A673 (cell line): ENCODE results near the gene MYPN. TPM values are rescaled to one million over a fixed set of nuclear protein-coding genes. Genes with fewer than 3 reads are reported as not detected.

Source experiments
- BruUV-seq: library from RNA; stranded (reverse); fragments of 400-500 nt; replicated peaks from 2 replicates; lab custom pipeline; 2021; lab: Mats Ljungman, UMichigan
- CTCF ChIA-PET: fragments of 300-600 bp; sonication (Branson Sonifier 250); formaldehyde crosslinking; loops from one replicate; lab custom pipeline; 2022; ENCODE audit warnings: antibody characterized with exemption; lab: Charles Lee
- POLR2A ChIA-PET: fragments of 300-600 bp; sonication (Branson Sonifier 250); formaldehyde crosslinking; loops from one replicate; lab custom pipeline; 2022; ENCODE audit warnings: antibody characterized with exemption; ENCODE audit not compliant: low non-redundant PET; lab: Charles Lee
- DNase-seq: peaks from one replicate; pipeline ENCODE4 v3.0.0-alpha.2; 2015; ENCODE audit warnings: low spot score
- H3K27ac ChIP-seq: fragments of 200-600 bp; sonication (generic); 2 replicates; pipeline ENCODE4 v1.5.1; 2016; ENCODE audit warnings: mixed run types, low read depth, mild to moderate bottlenecking, mixed read lengths, antibody characterized with exemption, low read length; ENCODE audit not compliant: poor library complexity, severe bottlenecking
- H3K27me3 ChIP-seq: fragments of 200-600 bp; sonication (generic); replicated peaks from 2 replicates; pipeline ENCODE4 v1.6.1; 2017; ENCODE audit warnings: mixed run types, low read depth, mild to moderate bottlenecking, mixed read lengths, antibody characterized with exemption, low read length; ENCODE audit not compliant: insufficient read depth, poor library complexity
- H3K36me3 ChIP-seq: fragments of 200-600 bp; sonication (generic); 2 replicates; pipeline ENCODE4 v1.6.1; 2016; ENCODE audit warnings: mixed run types, mild to moderate bottlenecking, mixed read lengths, antibody characterized with exemption, low read length; ENCODE audit not compliant: insufficient read depth, poor library complexity, severe bottlenecking
- H3K4me1 ChIP-seq: fragments of 200-600 bp; sonication (generic); 2 replicates; pipeline ENCODE4 v1.6.1; 2017; ENCODE audit warnings: mixed run types, mild to moderate bottlenecking, mixed read lengths, antibody characterized with exemption, low read length; ENCODE audit not compliant: insufficient read depth, poor library complexity, severe bottlenecking
- H3K4me3 ChIP-seq: fragments of 200-600 bp; sonication (generic); 2 replicates; pipeline ENCODE4 v1.5.1; 2016; ENCODE audit warnings: low read depth, mixed run types, mild to moderate bottlenecking, mixed read lengths, low read length; ENCODE audit not compliant: poor library complexity, severe bottlenecking
- H3K9me3 ChIP-seq: fragments of 200-600 bp; sonication (generic); 2 replicates; pipeline ENCODE4 v1.6.1; 2016; ENCODE audit warnings: mixed run types, low read depth, mild to moderate bottlenecking, mixed read lengths, antibody characterized with exemption, low read length; ENCODE audit not compliant: poor library complexity, severe bottlenecking
- EZH2 ChIP-seq: fragments of 200-600 bp; sonication (generic); IDR thresholded peaks from 2 replicates; pipeline ENCODE4 v1.6.1; 2017; ENCODE audit warnings: borderline replicate concordance, low read depth, mild to moderate bottlenecking, mixed read lengths, antibody characterized with exemption, low read length; ENCODE audit not compliant: poor library complexity, severe bottlenecking
- intact Hi-C: fragments of 100-400 bp; cut with micrococcal nuclease; formaldehyde crosslinking; loops from one replicate; pipeline ENCODE4 v1.10.0; 2022; ENCODE audit not compliant: unreplicated experiment
- total RNA-seq: library from RNA; stranded (reverse); gene quantifications from 2 replicates; pipeline ENCODE4 v1.2.3, GENCODE V29; 2021
- TF ChIP-seq, protein P1 (sequence below): fragments of 300-800, 200-600 bp; sonication (generic); conservative IDR thresholded peaks from 2 replicates; pipeline ENCODE4 v1.5.1; 2017; ENCODE audit warnings: low read depth, mild to moderate bottlenecking, antibody characterized with exemption, low read length, moderate library complexity, mixed read lengths

MYPN gene
- total RNA-seq, 1 experiment from 2014 or later, result 1.7 TPM

GRCh38 chr10:68208424-68209042 is 99.2 kb downstream of the MYPN start:
- no peak overlapping the region for H3K4me3 ChIP-seq
- BruUV-seq, result no TSS peak
- H3K4me1 ChIP-seq, result peaks cover 7% of the 10 kb centered on the region
- TF ChIP-seq, protein P1, sequence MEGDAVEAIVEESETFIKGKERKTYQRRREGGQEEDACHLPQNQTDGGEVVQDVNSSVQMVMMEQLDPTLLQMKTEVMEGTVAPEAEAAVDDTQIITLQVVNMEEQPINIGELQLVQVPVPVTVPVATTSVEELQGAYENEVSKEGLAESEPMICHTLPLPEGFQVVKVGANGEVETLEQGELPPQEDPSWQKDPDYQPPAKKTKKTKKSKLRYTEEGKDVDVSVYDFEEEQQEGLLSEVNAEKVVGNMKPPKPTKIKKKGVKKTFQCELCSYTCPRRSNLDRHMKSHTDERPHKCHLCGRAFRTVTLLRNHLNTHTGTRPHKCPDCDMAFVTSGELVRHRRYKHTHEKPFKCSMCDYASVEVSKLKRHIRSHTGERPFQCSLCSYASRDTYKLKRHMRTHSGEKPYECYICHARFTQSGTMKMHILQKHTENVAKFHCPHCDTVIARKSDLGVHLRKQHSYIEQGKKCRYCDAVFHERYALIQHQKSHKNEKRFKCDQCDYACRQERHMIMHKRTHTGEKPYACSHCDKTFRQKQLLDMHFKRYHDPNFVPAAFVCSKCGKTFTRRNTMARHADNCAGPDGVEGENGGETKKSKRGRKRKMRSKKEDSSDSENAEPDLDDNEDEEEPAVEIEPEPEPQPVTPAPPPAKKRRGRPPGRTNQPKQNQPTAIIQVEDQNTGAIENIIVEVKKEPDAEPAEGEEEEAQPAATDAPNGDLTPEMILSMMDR, result peak; percentile 77
- TF ChIP-seq EZH2, result no peak
- no peaks in the 10 kb centered on the region for H3K27me3 ChIP-seq
- H3K9me3 ChIP-seq, result no peaks in the 10 kb centered on the region
- ChIA-PET POLR2A (no interaction called here), CTCF (no interaction called here)
- intact Hi-C loops, result loop anchor here (2.0 kb wide), 2 partner anchors 126 to 354 kb away; no protein-coding TSS in a partner anchor
- H3K36me3 ChIP-seq, result no peaks in the 10 kb centered on the region
- H3K27ac ChIP-seq, result no peak overlapping the region
- peak; percentile 85 for DNase-seq

DNA sequence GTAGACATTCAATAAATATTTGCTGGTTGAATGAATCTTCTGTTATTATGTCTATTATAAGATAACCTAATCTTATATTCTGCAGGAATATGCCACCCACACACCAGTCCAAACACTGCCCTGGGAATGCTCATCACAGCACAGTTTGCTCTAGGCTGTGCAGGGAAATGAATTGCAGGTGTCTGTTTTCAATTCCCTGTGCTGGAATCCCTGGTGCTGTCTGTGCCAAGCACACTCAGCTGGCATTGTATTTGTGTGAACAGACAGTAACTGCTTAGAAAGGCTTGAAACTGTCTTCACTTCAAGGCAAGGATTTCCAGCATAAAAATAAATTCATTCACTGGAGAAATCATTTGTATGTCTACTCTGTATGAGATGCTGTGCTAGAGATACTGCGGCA is 102.4 kb downstream of the MYPN start:
- H3K4me3 ChIP-seq, result no peak overlapping the region
- no peaks in the 10 kb centered on the region for H3K9me3 ChIP-seq
- no peak for DNase-seq
- no peak overlapping the region for H3K27ac ChIP-seq
- no peaks in the 10 kb centered on the region for H3K27me3 ChIP-seq
- intact Hi-C loops, result loop anchor here (5.0 to 10.0 kb wide), 2 partner anchors 136 to 683 kb away; no protein-coding TSS in a partner anchor
- H3K4me1 ChIP-seq, result peaks cover 7% of the 10 kb centered on the region
- CTCF ChIA-PET, result no interaction called here
- H3K36me3 ChIP-seq, result no peaks in the 10 kb centered on the region
- no peak for TF ChIP-seq EZH2
- TF ChIP-seq, protein P1, result no peak
- BruUV-seq, result no TSS peak
- POLR2A ChIA-PET, result no interaction called here

DNA sequence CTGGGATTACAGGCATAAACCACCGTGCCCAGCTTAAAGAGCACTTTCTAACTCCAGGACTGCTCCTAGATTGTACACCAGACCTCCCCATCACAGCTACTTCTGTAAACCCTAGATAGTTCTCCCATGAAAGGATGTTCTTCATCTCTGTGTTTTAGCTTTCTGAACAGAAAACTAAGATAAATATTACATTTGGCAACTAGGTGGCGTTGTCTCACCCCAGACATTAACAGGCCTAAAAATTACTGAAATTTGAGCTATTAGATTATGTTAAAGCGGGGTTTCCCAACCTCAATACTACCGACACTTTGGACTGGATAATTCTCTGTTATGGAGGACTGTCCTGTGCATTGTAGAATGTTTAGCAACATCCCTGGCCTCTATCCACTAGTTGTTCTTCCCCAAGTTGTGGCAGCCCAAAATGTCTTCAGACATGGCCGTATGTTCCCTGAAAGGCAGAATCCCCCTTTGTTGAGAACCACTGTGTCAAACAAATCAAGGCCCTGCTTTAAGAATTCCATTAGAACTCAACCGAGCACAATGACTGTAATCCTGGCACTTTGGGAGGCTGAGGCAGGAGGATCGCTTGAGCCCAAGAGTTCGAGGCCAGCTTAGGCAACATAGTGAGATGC is 103.5 kb downstream of the MYPN start:
- POLR2A ChIA-PET, result interaction anchor here (0.5 to 0.6 kb wide), 2 partner anchors 156 to 402 kb away, joined by 3 to 4 read pairs; no protein-coding TSS in a partner anchor

More for the DNA sequence above, 103.5 kb downstream of the MYPN start:
- intact Hi-C loops, result loop anchor here (1.0 to 10.0 kb wide), 3 partner anchors 89 to 682 kb away; no protein-coding TSS in a partner anchor
- H3K4me1 ChIP-seq, result peaks cover 7% of the 10 kb centered on the region
- H3K4me3 ChIP-seq, result no peak overlapping the region
- CTCF ChIA-PET, result interaction anchor here (0.6 to 1.6 kb wide), 9 partner anchors 10 to 1345 kb away, joined by 3 to 19 read pairs (median 5); partner anchors contain the start of gene PBLD
- peak; percentile 68 for DNase-seq
- no peaks in the 10 kb centered on the region for H3K36me3 ChIP-seq
- BruUV-seq, result no TSS peak
- H3K27me3 ChIP-seq, result no peaks in the 10 kb centered on the region
- TF ChIP-seq, protein P1, result peak; percentile 79
- TF ChIP-seq EZH2, result no peak
- H3K27ac ChIP-seq, result no peak overlapping the region
- no peaks in the 10 kb centered on the region for H3K9me3 ChIP-seq
